ENCODE measurements around the gene GTPBP6.
A peak's percentile ranks its signal among the peaks of the same experiment; 100 is the strongest.

GTPBP6 gene

GRCh38 chrX:318739-319578 lies at the start of gene GTPBP6:
TSS of gene GTPBP6 (minus strand) at chrX:318796. CDS start at chrX:318787, 9 bp downstream.
- peak; percentile 95 for DNase-seq (ENCODE audit: extremely low spot score)
- POLR2A ChIA-PET, result no interaction called here
- CTCF ChIA-PET, result no interaction called here
- peak; percentile 37 for TF ChIP-seq CTCF (IDR thresholded peaks at IDR 0.05; ENCODE audit: control extremely low read depth, extremely low read depth, low read depth, missing control alignments)

GRCh38 chrX:367866-368265 lies 49.3 kb upstream of the GTPBP6 start:
- CTCF ChIA-PET, result no interaction called here
- no peak for TF ChIP-seq CTCF (IDR thresholded peaks at IDR 0.05; ENCODE audit: control extremely low read depth, extremely low read depth, low read depth, missing control alignments)
- POLR2A ChIA-PET, result no interaction called here
- no peak for DNase-seq (ENCODE audit: extremely low spot score)

- DNase-seq (ENCODE audit: extremely low spot score), result no peak
- TF ChIP-seq CTCF (IDR thresholded peaks at IDR 0.05; ENCODE audit: control extremely low read depth, extremely low read depth, low read depth, missing control alignments), result no peak
- POLR2A ChIA-PET, result no interaction called here
- CTCF ChIA-PET, result no interaction called here
Observed at GRCh38 chrX:367349-367748, 48.8 kb upstream of the GTPBP6 start.

- CTCF ChIA-PET, result no interaction called here
- DNase-seq (ENCODE audit: extremely low spot score), result no peak
- POLR2A ChIA-PET, result no interaction called here
- no peak for TF ChIP-seq CTCF (IDR thresholded peaks at IDR 0.05; ENCODE audit: control extremely low read depth, extremely low read depth, low read depth, missing control alignments)
Observed at GRCh38 chrX:363621-364375, 45.2 kb upstream of the GTPBP6 start.

- no peak for TF ChIP-seq CTCF (IDR thresholded peaks at IDR 0.05; ENCODE audit: control extremely low read depth, extremely low read depth, low read depth, missing control alignments)
- POLR2A ChIA-PET, result no interaction called here
- CTCF ChIA-PET, result no interaction called here
- no peak for DNase-seq (ENCODE audit: extremely low spot score)
Observed at GRCh38 chrX:362937-363620, 44.5 kb upstream of the GTPBP6 start.

- DNase-seq (ENCODE audit: extremely low spot score), result no peak
- POLR2A ChIA-PET, result no interaction called here
- TF ChIP-seq CTCF (IDR thresholded peaks at IDR 0.05; ENCODE audit: control extremely low read depth, extremely low read depth, low read depth, missing control alignments), result no peak
- CTCF ChIA-PET, result no interaction called here
Observed at GRCh38 chrX:362351-362750, 43.8 kb upstream of the GTPBP6 start.

Data from GM10248 (cell line).